Activated effector memory CD4-positive, alpha-beta T cell treated with Interleukin-2 at 50 U/mL for 16 hours (primary cell): ENCODE results near the gene CDK19.

Experiments
- DNase-seq: peaks from one replicate; pipeline ENCODE4 v3.0.0-alpha.2; 2020

The CDK19 gene

GRCh38 chr6:110567957-110568696 lies 247.1 kb downstream of the CDK19 start:
- no peak for DNase-seq

DNA sequence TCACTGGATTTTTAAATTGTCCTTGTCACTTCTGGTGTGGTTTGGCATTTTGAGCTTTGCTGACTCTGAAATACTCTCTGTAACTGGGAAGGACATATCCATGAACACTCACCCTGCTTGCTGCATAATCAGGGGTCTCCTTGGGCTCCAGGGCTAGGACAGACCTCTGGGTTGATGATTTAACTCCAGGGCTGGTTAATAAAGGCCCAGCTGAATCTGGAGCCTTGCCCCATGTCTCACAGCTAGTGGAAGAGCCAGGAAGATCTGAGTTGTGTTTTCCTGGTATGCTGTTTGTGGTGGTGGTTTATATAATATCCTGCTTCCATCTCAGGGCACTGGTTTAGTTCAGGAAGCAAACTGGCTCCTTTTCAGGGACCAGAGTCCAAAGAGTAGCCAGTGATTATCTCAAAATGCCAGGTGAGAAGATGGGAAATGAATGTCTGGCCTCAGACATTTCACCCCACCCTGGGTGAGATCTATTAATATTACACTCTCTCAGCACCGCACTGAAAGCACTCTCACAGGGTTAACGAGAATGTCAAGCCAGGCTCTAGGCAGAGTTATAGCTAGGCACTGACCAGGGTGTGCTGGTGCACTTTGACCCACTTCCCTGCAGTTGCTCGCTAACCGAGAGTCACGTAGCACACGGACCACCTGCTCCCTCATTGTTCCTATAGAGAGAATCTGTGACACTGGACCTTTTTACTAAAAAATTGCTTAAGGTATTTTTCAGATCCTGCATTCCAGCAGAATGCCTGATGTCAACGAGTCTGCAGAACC lies 248.7 kb downstream of the CDK19 start:
- DNase-seq: no peak

GRCh38 chr6:110564703-110565421 lies 250.4 kb downstream of the CDK19 start:
- no peak for DNase-seq

DNA sequence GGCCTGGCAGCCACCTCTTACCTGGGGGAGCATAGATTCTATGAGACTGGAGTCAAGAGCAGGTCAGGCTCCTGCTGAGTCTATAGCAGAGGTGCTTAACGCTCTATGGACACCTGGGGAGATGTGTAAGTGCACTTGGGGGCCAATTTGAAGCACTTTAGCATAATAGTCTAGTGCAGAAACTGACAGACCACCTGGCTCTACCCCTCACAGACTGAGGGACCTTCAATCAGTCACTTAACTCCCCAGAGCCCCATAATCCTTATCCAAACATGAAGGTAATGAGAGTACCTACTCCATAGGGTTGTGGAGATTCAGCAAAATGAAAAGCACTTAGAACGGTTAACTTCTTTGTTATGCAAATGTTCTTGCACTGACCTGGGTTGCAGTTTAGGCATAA lies 251.6 kb downstream of the CDK19 start:
- no peak for DNase-seq

- no peak for DNase-seq
Measured at GRCh38 chr6:110562316-110562915, 252.9 kb downstream of the CDK19 start.

DNA sequence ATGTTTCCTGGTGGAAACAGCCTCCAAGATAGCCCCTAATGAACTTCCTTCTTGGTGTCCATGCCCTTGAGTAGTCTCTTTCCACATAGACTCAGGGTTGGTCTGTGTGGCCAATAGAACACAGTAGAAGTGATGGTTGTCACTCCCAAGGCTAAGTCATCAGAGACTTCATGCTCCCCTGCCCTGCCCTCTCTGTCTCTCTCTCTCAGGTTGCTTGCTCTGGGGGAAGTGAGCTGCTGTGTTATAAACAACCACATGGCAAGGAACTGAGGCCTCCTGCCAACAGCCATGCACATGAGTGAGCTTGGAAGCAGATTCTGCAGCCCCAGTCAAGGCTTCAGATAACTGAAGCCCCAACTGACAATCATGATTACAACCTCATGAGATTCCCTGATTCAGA lies 253.6 kb downstream of the CDK19 start:
- DNase-seq: no peak

GRCh38 chr6:110561008-110561396 lies 254.3 kb downstream of the CDK19 start:
- no peak for DNase-seq

GRCh38 chr6:110560239-110561007 lies 254.8 kb downstream of the CDK19 start:
- no peak for DNase-seq
